Chondrocyte (in vitro differentiated cells): ENCODE measurements around the gene AGR2. TPM values are rescaled to one million over a fixed set of nuclear protein-coding genes. Genes with fewer than 3 reads are reported as not detected.
A peak's percentile ranks its signal among the peaks of the same experiment; 100 is the strongest.

Experiments
- DNase-seq: peaks from one replicate; pipeline ENCODE4 v3.0.0; 2021; ENCODE audit warnings: mixed read lengths, low spot score
- H3K27ac Mint-ChIP-seq: one replicate; pipeline ENCODE4 v1.8.0; 2021; ENCODE audit warnings: mild to moderate bottlenecking, moderate library complexity, mixed read lengths; ENCODE audit not compliant: unreplicated experiment
- H3K27me3 Mint-ChIP-seq: 2 replicates; pipeline ENCODE4 v1.8.0; 2021; ENCODE audit warnings: low read depth, mixed read lengths
- H3K36me3 Mint-ChIP-seq: 2 replicates; pipeline ENCODE4 v1.8.0; 2021; ENCODE audit warnings: low read depth, mixed read lengths
- H3K4me1 Mint-ChIP-seq: 2 replicates; pipeline ENCODE4 v1.8.0; 2021; ENCODE audit warnings: low read depth, mild to moderate bottlenecking, mixed read lengths
- H3K4me3 Mint-ChIP-seq: one replicate; pipeline ENCODE4 v1.8.0; 2021; ENCODE audit warnings: mild to moderate bottlenecking, moderate library complexity, mixed read lengths; ENCODE audit not compliant: unreplicated experiment
- H3K9me3 Mint-ChIP-seq: 2 replicates; pipeline ENCODE4 v1.8.0; 2021; ENCODE audit warnings: low read depth, mixed read lengths
- CTCF ChIP-seq: fragments of 200-600 bp; sonication (generic); IDR thresholded peaks from 2 replicates; pipeline ENCODE4 v1.5.0; 2021; ENCODE audit warnings: antibody characterized with exemption, mild to moderate bottlenecking, moderate library complexity
- total RNA-seq: library from RNA; stranded (reverse); gene quantifications from 3 replicates; pipeline ENCODE4 v1.2.1, GENCODE V29; 2021

Gene AGR2
- total RNA-seq, 1 donor from 2014 or later, result not detected

GRCh38 chr7:16847381-16847860 is 42.6 kb upstream of the AGR2 start:
- no peaks in the 10 kb centered on the region for H3K27me3 Mint-ChIP-seq
- no peak for TF ChIP-seq CTCF
- no peak for DNase-seq
- no peaks in the 10 kb centered on the region for H3K36me3 Mint-ChIP-seq
- H3K9me3 Mint-ChIP-seq, result no peaks in the 10 kb centered on the region
- H3K27ac Mint-ChIP-seq, result no peak overlapping the region
- no peak overlapping the region for H3K4me3 Mint-ChIP-seq
- H3K4me1 Mint-ChIP-seq, result peaks cover 24% of the 10 kb centered on the region

- Mint-ChIP-seq H3K27me3 (no peaks in the 10 kb centered on the region), H3K27ac (no peak overlapping the region), H3K4me1 (peaks cover 28% of the 10 kb centered on the region), H3K9me3 (no peaks in the 10 kb centered on the region), H3K4me3 (no peak overlapping the region), H3K36me3 (no peaks in the 10 kb centered on the region)
- TF ChIP-seq CTCF, result no peak
- no peak for DNase-seq
Observed at GRCh38 chr7:16846601-16847165, 41.9 kb upstream of the AGR2 start.

- no peaks in the 10 kb centered on the region for H3K36me3 Mint-ChIP-seq
- peaks cover 36% of the 10 kb centered on the region for H3K4me1 Mint-ChIP-seq
- no peak overlapping the region for H3K27ac Mint-ChIP-seq
- H3K4me3 Mint-ChIP-seq, result no peak overlapping the region
- TF ChIP-seq CTCF, result no peak
- H3K27me3 Mint-ChIP-seq, result no peaks in the 10 kb centered on the region
- no peak for DNase-seq
- no peaks in the 10 kb centered on the region for H3K9me3 Mint-ChIP-seq
Observed at GRCh38 chr7:16845746-16846145, 40.9 kb upstream of the AGR2 start.

GRCh38 chr7:16841681-16842080 is 36.9 kb upstream of the AGR2 start:
- H3K36me3 Mint-ChIP-seq, result peaks cover 1% of the 10 kb centered on the region
- no peak overlapping the region for H3K4me3 Mint-ChIP-seq
- H3K27ac Mint-ChIP-seq, result peak overlapping the region; percentile 65
- no peak for TF ChIP-seq CTCF
- H3K27me3 Mint-ChIP-seq, result no peaks in the 10 kb centered on the region
- peaks cover 39% of the 10 kb centered on the region for H3K4me1 Mint-ChIP-seq
- no peaks in the 10 kb centered on the region for H3K9me3 Mint-ChIP-seq
- DNase-seq, result no peak

GRCh38 chr7:16840094-16840493 is 35.3 kb upstream of the AGR2 start:
- Mint-ChIP-seq H3K4me1 (peaks cover 37% of the 10 kb centered on the region), H3K27ac (peak overlapping the region; percentile 68), H3K36me3 (peaks cover 1% of the 10 kb centered on the region), H3K27me3 (no peaks in the 10 kb centered on the region), H3K4me3 (no peak overlapping the region), H3K9me3 (peaks cover 6% of the 10 kb centered on the region)
- DNase-seq, result no peak
- TF ChIP-seq CTCF, result no peak
